Lung (tissue), 12 donors: Measurements from ENCODE around the gene GAB2. TPM values are rescaled to one million over a fixed set of nuclear protein-coding genes. Genes with fewer than 3 reads are reported as not detected.

ENCODE experiments used
- ATAC-seq: fragments of 200-7000 bp; cut with Tn5 transposase; one replicate; pipeline ENCODE4 v1.9.1; 2020; ENCODE audit warnings: moderate number of reproducible peaks; ENCODE audit not compliant: insufficient read depth, low FRiP score
- DNase-seq, 3 donors: peaks; one replicate each; pipeline ENCODE4 v3.0.0-alpha.2; 2013 to 2017
- H3K27ac ChIP-seq, 2 donors: one replicate each; pipeline ENCODE4 v1.5.1; 2013; ENCODE audit warnings: mild to moderate bottlenecking in 2 of 2, moderate library complexity in 2 of 2, control low read depth in 1 of 2, inconsistent platforms in 1 of 2, low read depth in 1 of 2, low read length in 1 of 2
- H3K27me3 ChIP-seq, 3 donors: one replicate each; pipeline ENCODE4 v1.5.1; 2013; ENCODE audit warnings: low read length in 2 of 3; ENCODE audit not compliant: control insufficient read depth in 3 of 3, insufficient read depth in 3 of 3
- H3K36me3 ChIP-seq, 4 donors: one replicate each; pipeline ENCODE4 v1.5.1; 2013; ENCODE audit warnings: low read length in 4 of 4, mild to moderate bottlenecking in 1 of 4, moderate library complexity in 1 of 4; ENCODE audit not compliant: control insufficient read depth in 4 of 4, insufficient read depth in 4 of 4
- H3K4me1 ChIP-seq, 5 donors: one replicate each; pipeline ENCODE4 v1.5.1; 2013; ENCODE audit warnings: low read length in 5 of 5, mild to moderate bottlenecking in 2 of 5, moderate library complexity in 1 of 5; ENCODE audit not compliant: control insufficient read depth in 5 of 5, insufficient read depth in 5 of 5
- H3K4me3 ChIP-seq: one replicate; pipeline ENCODE4 v1.5.1; 2013; ENCODE audit warnings: mild to moderate bottlenecking, control low read depth, moderate library complexity
- H3K9ac ChIP-seq, 2 donors: one replicate each; pipeline ENCODE4 v1.5.1; 2013; ENCODE audit warnings: low read length in 2 of 2, control low read depth in 1 of 2; ENCODE audit not compliant: insufficient read depth in 1 of 2
- H3K9me3 ChIP-seq, 4 donors: one replicate each; pipeline ENCODE4 v1.5.1; 2013; ENCODE audit warnings: low read length in 3 of 4, mild to moderate bottlenecking in 1 of 4, moderate library complexity in 1 of 4; ENCODE audit not compliant: control insufficient read depth in 4 of 4, insufficient read depth in 3 of 4
- CTCF ChIP-seq: IDR thresholded peaks from 2 replicates; pipeline ENCODE4 v1.5.1; 2012; ENCODE audit warnings: mild to moderate bottlenecking; ENCODE audit errors: control extremely low read depth, extremely low read depth
- WGBS, 2 donors: extraction: QIAGEN DNeasy Blood & Tissue Kit; methylation state at CpG; one replicate each; pipeline ENCODE4 v1.1.7; 2013; 5-methylcytosine and 5-hydroxymethylcytosine counted together
- polyA plus RNA-seq, 2 donors: library from polyadenylated mRNA; stranded (reverse); fragments of 200-250 nt; gene quantifications; one replicate each; pipeline ENCODE4 v1.2.1, GENCODE V29; 2013
- total RNA-seq, 2 donors: library from RNA; depleted of rRNA in 1 of 2; stranded (reverse); fragments of >200 nt in 1 of 2; gene quantifications; one replicate each; pipeline ENCODE4 v1.2.1, GENCODE V29; 2014 to 2021
- donor health status: control.
- donor health status: control.
- donor health status: Bipolar disorder and iron deficiency.
- donor health status: healthy.
- donor health status: DM: yes; HTN: yes; CAD: no.

Gene GAB2
- total and polyA plus RNA-seq, 4 donors: 17.8 to 47.9 (median 23.1) TPM

- H3K27me3 ChIP-seq: no peaks in the 10 kb centered on the region
- H3K9ac ChIP-seq: no peak overlapping the region
- peaks cover 0 to 8% (median 0%) of the 10 kb centered on the region in 4 donors for H3K36me3 ChIP-seq
- WGBS, 2 donors: 85 to 89% methylated on average over 4 of the region's 4 CpGs
- no peak overlapping the region for H3K27ac ChIP-seq
- H3K9me3 ChIP-seq: peaks cover 0 to 12% (median 6%) of the 10 kb centered on the region in 4 donors
- no peak for TF ChIP-seq CTCF
- ATAC-seq (no peak), DNase-seq (no peak)
- H3K4me1 ChIP-seq: peaks cover 0 to 15% (median 5%) of the 10 kb centered on the region in 5 donors
- H3K4me3 ChIP-seq: no peak overlapping the region
Measured at GRCh38 chr11:78381865-78382264, 35.8 kb downstream of the GAB2 start.

GRCh38 chr11:78380615-78381051, 37.0 kb downstream of the GAB2 start:
- peaks cover 0 to 7% (median 0%) of the 10 kb centered on the region in 4 donors for H3K36me3 ChIP-seq
- no peak overlapping the region for H3K27ac ChIP-seq
- H3K4me1 ChIP-seq: peaks cover 0 to 11% (median 0%) of the 10 kb centered on the region in 5 donors
- DNase-seq (no peak), ATAC-seq (no peak)
- H3K27me3 ChIP-seq: no peaks in the 10 kb centered on the region
- H3K4me3 ChIP-seq: no peak overlapping the region
- H3K9ac ChIP-seq: no peak overlapping the region
- peaks cover 0 to 11% (median 6%) of the 10 kb centered on the region in 4 donors for H3K9me3 ChIP-seq
- 67 to 78% methylated on average over 5 of the region's 5 CpGs for WGBS, 2 donors
- TF ChIP-seq CTCF: no peak

GRCh38 chr11:78379039-78379670, 38.5 kb downstream of the GAB2 start:
- peaks cover 0 to 4% (median 0%) of the 10 kb centered on the region in 4 donors for H3K9me3 ChIP-seq
- no peaks in the 10 kb centered on the region for H3K36me3 ChIP-seq
- DNase-seq (no peak), ATAC-seq (no peak)
- H3K27me3 ChIP-seq: no peaks in the 10 kb centered on the region
- H3K9ac ChIP-seq: no peak overlapping the region
- no peak overlapping the region for H3K27ac ChIP-seq
- peaks cover 0 to 12% (median 0%) of the 10 kb centered on the region in 5 donors for H3K4me1 ChIP-seq
- 46 to 57% methylated on average over 3 of the region's 3 CpGs for WGBS, 2 donors
- H3K4me3 ChIP-seq: no peak overlapping the region
- TF ChIP-seq CTCF: no peak
